MCF 10A (cell line): Measurements from ENCODE around the gene PHLPP1. TPM values are rescaled to one million over a fixed set of nuclear protein-coding genes. Genes with fewer than 3 reads are reported as not detected.

ENCODE experiments used
- BruUV-seq: library from RNA; stranded (reverse); fragments of 400-500 nt; replicated peaks from 2 replicates; lab custom pipeline; 2021; lab: Mats Ljungman, UMichigan
- CTCF ChIA-PET: fragments of 300-600 bp; sonication (Branson Sonifier 250); formaldehyde crosslinking; extraction: SDS; loops from one replicate; lab custom pipeline; 2021; ENCODE audit warnings: antibody characterized with exemption, inconsistent platforms; lab: Yijun Ruan, JAX
- POLR2A ChIA-PET: fragments of 300-600, 350-650 bp; sonication (Branson Sonifier 250); formaldehyde crosslinking; extraction: SDS; loops from one replicate; lab custom pipeline; 2020; ENCODE audit warnings: antibody characterized with exemption, inconsistent platforms; lab: Yijun Ruan, JAX
- DNase-seq: peaks from one replicate; pipeline ENCODE4 v3.0.0-alpha.2; 2018; ENCODE audit not compliant: unreplicated experiment
- H3K27ac Mint-ChIP-seq: one replicate; pipeline ENCODE4 v1.8.0; 2022; ENCODE audit warnings: mild to moderate bottlenecking, low read depth, mixed read lengths; ENCODE audit not compliant: unreplicated experiment
- H3K27me3 Mint-ChIP-seq: one replicate; pipeline ENCODE4 v1.8.0; 2022; ENCODE audit warnings: mixed read lengths; ENCODE audit not compliant: insufficient read depth, unreplicated experiment
- H3K36me3 Mint-ChIP-seq: one replicate; pipeline ENCODE4 v1.8.0; 2022; ENCODE audit warnings: mild to moderate bottlenecking, moderate library complexity, mixed read lengths; ENCODE audit not compliant: insufficient read depth, unreplicated experiment
- H3K4me1 Mint-ChIP-seq: one replicate; pipeline ENCODE4 v1.8.0; 2022; ENCODE audit warnings: mixed read lengths; ENCODE audit not compliant: insufficient read depth, unreplicated experiment
- H3K4me3 Mint-ChIP-seq: one replicate; pipeline ENCODE4 v1.8.0; 2022; ENCODE audit warnings: mild to moderate bottlenecking, moderate library complexity, mixed read lengths; ENCODE audit not compliant: unreplicated experiment
- H3K9me3 Mint-ChIP-seq: one replicate; pipeline ENCODE4 v1.8.0; 2022; ENCODE audit warnings: mixed read lengths; ENCODE audit not compliant: unreplicated experiment
- CTCF ChIP-seq: fragments of 200-600 bp; IDR thresholded peaks from one replicate; pipeline ENCODE4 v1.8.0; 2022; ENCODE audit warnings: antibody characterized with exemption, mild to moderate bottlenecking; ENCODE audit not compliant: unreplicated experiment
- intact Hi-C: fragments of 100-400 bp; cut with micrococcal nuclease; formaldehyde crosslinking; loops from 2 replicates; pipeline ENCODE4 v1.14.1; 2022
- total RNA-seq: library from RNA; stranded (reverse); gene quantifications from 2 replicates; pipeline ENCODE4 v1.2.3, GENCODE V29; 2022

The PHLPP1 gene
- total RNA-seq, 1 experiment from 2014 or later = 13.1 TPM

DNA sequence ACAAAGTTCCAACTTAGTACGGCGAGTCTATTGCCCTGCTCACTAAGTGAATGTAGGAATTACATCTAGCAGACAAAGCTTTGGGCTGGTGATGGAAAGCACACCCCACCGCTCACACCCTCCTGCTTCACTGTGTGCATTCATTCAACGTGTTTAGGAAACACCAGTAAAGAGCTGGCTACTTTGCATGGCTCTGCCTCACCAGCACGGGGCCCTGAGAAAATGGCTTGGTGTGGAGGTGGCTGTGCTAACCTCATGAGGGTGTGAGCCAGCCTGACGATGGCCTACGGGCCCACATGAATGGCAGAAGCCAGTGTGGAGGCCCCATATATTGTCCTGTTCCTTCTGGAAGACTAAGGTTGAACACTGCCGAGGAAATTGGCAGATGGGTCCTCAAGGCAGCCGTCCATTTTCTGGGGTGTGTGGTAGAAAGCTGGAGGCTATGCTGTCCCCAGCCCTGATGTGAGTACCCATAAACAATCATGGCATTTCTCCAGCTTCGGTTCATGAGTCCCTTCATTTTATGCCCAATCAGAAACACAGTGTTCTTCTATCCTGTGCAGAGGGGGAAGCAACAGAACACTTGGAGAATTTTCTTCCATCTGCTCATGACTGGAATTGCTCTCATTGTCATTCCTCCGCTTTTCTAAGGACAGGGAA, 269.4 kb downstream of the PHLPP1 start:
- no peak for TF ChIP-seq CTCF
- Mint-ChIP-seq H3K4me1 (peaks cover 6% of the 10 kb centered on the region), H3K27me3 (no peaks in the 10 kb centered on the region), H3K4me3 (no peak overlapping the region), H3K36me3 (peaks cover 7% of the 10 kb centered on the region), H3K27ac (no peak overlapping the region), H3K9me3 (no peaks in the 10 kb centered on the region)
- POLR2A ChIA-PET = no interaction called here
- BruUV-seq = no TSS peak
- no peak for DNase-seq
- intact Hi-C loops = no loop called here
- CTCF ChIA-PET = interaction anchor here (0.8 to 1.9 kb wide), 5 partner anchors 201 to 723 kb away, joined by 3 to 17 read pairs (median 3); no protein-coding TSS in a partner anchor

GRCh38 chr18:62986490-62986889, 271.1 kb downstream of the PHLPP1 start:
- CTCF ChIA-PET = no interaction called here
- Mint-ChIP-seq H3K36me3 (peaks cover 7% of the 10 kb centered on the region), H3K27me3 (no peaks in the 10 kb centered on the region), H3K4me1 (peaks cover 6% of the 10 kb centered on the region), H3K9me3 (no peaks in the 10 kb centered on the region), H3K27ac (no peak overlapping the region), H3K4me3 (no peak overlapping the region)
- POLR2A ChIA-PET = no interaction called here
- no TSS peak for BruUV-seq
- TF ChIP-seq CTCF = no peak
- DNase-seq = no peak
- intact Hi-C loops = no loop called here

DNA sequence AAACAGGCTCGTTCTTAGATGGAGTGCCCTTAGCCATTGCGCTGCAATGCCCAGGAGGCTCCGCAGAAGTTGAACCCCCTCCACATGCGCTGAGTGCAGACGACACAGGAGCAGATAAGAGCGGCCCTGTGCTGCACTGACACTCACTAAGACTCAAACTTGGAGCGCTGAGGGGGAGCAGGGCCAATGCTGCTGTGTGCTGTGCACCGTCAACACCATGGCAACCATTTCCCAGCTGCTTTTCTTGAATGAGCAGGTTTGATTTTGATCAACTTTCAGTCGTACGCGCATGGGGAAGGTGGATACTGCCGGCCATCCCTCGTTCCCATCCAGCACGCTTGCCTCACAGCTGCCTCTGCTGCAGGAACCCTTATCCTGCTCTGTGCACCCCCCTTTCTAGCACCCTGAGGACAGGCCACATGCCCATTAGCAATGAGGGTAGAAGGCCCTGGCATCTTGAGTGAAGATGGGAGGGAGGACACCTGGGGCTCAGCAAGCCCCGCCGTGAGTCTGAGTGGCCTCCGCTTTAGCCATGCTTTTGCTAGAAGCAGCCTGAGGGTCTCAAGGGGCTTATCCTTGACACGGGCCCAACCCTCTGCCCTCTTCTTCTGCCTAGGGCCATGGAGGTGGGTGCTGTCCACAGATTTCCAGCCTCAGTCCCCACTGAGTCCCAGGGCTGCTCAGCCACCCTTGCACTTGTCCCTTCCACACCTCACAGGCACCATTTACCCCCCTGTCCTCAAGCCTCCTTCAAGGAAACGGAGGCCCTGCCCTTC, 271.9 kb downstream of the PHLPP1 start:
- no peak for TF ChIP-seq CTCF
- Mint-ChIP-seq H3K36me3 (peaks cover 7% of the 10 kb centered on the region), H3K27ac (no peak overlapping the region), H3K9me3 (no peaks in the 10 kb centered on the region), H3K27me3 (no peaks in the 10 kb centered on the region), H3K4me1 (peaks cover 6% of the 10 kb centered on the region), H3K4me3 (no peak overlapping the region)
- POLR2A ChIA-PET = interaction anchor here (0.7 kb wide), 1 partner anchor 26 kb away, joined by 3 read pairs; no protein-coding TSS in a partner anchor
- intact Hi-C loops = no loop called here
- CTCF ChIA-PET = interaction anchor here (0.6 kb wide), 1 partner anchor 400 kb away, joined by 3 read pairs; no protein-coding TSS in a partner anchor
- no peak for DNase-seq
- no TSS peak for BruUV-seq

GRCh38 chr18:62987859-62988258, 272.5 kb downstream of the PHLPP1 start:
- H3K27ac Mint-ChIP-seq = no peak overlapping the region

More at GRCh38 chr18:62987859-62988258, 272.5 kb downstream of the PHLPP1 start:
- H3K4me3 Mint-ChIP-seq = no peak overlapping the region
- no peak for TF ChIP-seq CTCF
- H3K27me3 Mint-ChIP-seq = no peaks in the 10 kb centered on the region
- peaks cover 6% of the 10 kb centered on the region for H3K4me1 Mint-ChIP-seq
- BruUV-seq = no TSS peak
- no peak for DNase-seq
- POLR2A ChIA-PET = interaction anchor here (0.7 kb wide), 1 partner anchor 27 kb away, joined by 3 read pairs; no protein-coding TSS in a partner anchor
- intact Hi-C loops = no loop called here
- H3K9me3 Mint-ChIP-seq = no peaks in the 10 kb centered on the region
- peaks cover 1% of the 10 kb centered on the region for H3K36me3 Mint-ChIP-seq
- CTCF ChIA-PET = interaction anchor here (0.6 kb wide), 1 partner anchor 401 kb away, joined by 3 read pairs; no protein-coding TSS in a partner anchor
